B cell (primary cell): ENCODE data around the gene NETO1. TPM values are rescaled to one million over a fixed set of nuclear protein-coding genes. Genes with fewer than 3 reads are reported as not detected.

Source experiments
- ATAC-seq: fragments of 200-7000 bp; cut with Tn5 transposase; one replicate; pipeline ENCODE4 v1.10.0; 2021; ENCODE audit warnings: low read depth, mild to moderate bottlenecking, moderate number of reproducible peaks, moderate library complexity
- CTCF ChIA-PET: fragments of 350-600 bp; sonication (Branson Sonifier 250); formaldehyde crosslinking; loops from one replicate; lab custom pipeline; 2021; ENCODE audit warnings: antibody characterized with exemption, inconsistent platforms; lab: Charles Lee
- POLR2A ChIA-PET: fragments of 350-600 bp; sonication (Branson Sonifier 250); formaldehyde crosslinking; loops from one replicate; lab custom pipeline; 2021; ENCODE audit warnings: antibody characterized with exemption; lab: Charles Lee
- DNase-seq: peaks from one replicate; pipeline ENCODE4 v3.0.0; 2013
- H2AFZ ChIP-seq: 2 replicates; pipeline ENCODE4 v1.6.1; 2012; ENCODE audit warnings: mild to moderate bottlenecking, low read depth, low read length; ENCODE audit not compliant: insufficient read depth, poor library complexity, severe bottlenecking
- H3K27ac ChIP-seq, 2 donors: 1 replicate in 1 of 2; 2 replicates in 1 of 2; pipeline ENCODE4 v1.5.1; 2012 to 2013; ENCODE audit warnings: low read length in 2 of 2, mild to moderate bottlenecking in 2 of 2, moderate library complexity in 1 of 2
- H3K27me3 ChIP-seq, 4 experiments: fragments of 200-600 bp in 1 of 4; sonication (generic) in 1 of 4; replicated peaks in 1 of 4; 1 replicate in 2 of 4; 2 replicates in 2 of 4; pipeline versions ENCODE4 v1.6.1 to v1.7.0; 2013 to 2016; ENCODE audit warnings: low read length in 3 of 4, mild to moderate bottlenecking in 2 of 4, mixed read lengths in 1 of 4, moderate library complexity in 1 of 4; ENCODE audit not compliant: insufficient read depth in 4 of 4, control insufficient read depth in 3 of 4; ENCODE audit errors: control extremely low read depth in 1 of 4
- H3K36me3 ChIP-seq, 2 experiments: replicated peaks in 1 of 2; 1 replicate in 1 of 2; 2 replicates in 1 of 2; pipeline versions ENCODE4 v1.6.1 to v1.7.1; 2013; ENCODE audit warnings: low read length in 1 of 2; ENCODE audit not compliant: insufficient read depth in 2 of 2, control insufficient read depth in 1 of 2; ENCODE audit errors: control extremely low read depth in 1 of 2, extremely low read depth in 1 of 2
- H3K4me1 ChIP-seq, 2 donors: fragments of 200-600 bp in 1 of 2; sonication (generic) in 1 of 2; 1 replicate in 1 of 2; 2 replicates in 1 of 2; pipeline versions ENCODE4 v1.5.1 to v1.6.1; 2013 to 2017; ENCODE audit warnings: low read length in 2 of 2; ENCODE audit not compliant: control insufficient read depth in 2 of 2, insufficient read depth in 2 of 2
- H3K4me2 ChIP-seq: replicated peaks from 2 replicates; pipeline ENCODE3; 2012; ENCODE audit warnings: mild to moderate bottlenecking, low read depth, low read length; ENCODE audit not compliant: poor library complexity, severe bottlenecking
- H3K4me3 ChIP-seq, 5 experiments: fragments of 200-600 bp in 1 of 5; sonication (generic) in 1 of 5; 1 replicate in 3 of 5; 2 replicates in 2 of 5; pipeline versions ENCODE4 v1.5.1 to v1.7.0; 2011 to 2016; ENCODE audit warnings: low read length in 4 of 5, mild to moderate bottlenecking in 4 of 5, low read depth in 2 of 5, control low read depth in 1 of 5, moderate library complexity in 1 of 5; ENCODE audit not compliant: insufficient read depth in 1 of 5; ENCODE audit errors: control extremely low read depth in 1 of 5, extremely low read depth in 1 of 5
- H3K79me2 ChIP-seq: fragments of 200-600 bp; sonication (generic); one replicate; pipeline ENCODE4 v1.6.0; 2016; ENCODE audit warnings: low read length; ENCODE audit not compliant: control insufficient read depth, insufficient read depth
- H3K9ac ChIP-seq: fragments of 200-600 bp; sonication (generic); 2 replicates; pipeline ENCODE4 v1.6.1; 2017; ENCODE audit warnings: mild to moderate bottlenecking, low read length, moderate library complexity
- H3K9me3 ChIP-seq, 3 donors: one replicate each; pipeline versions ENCODE4 v1.6.1 to v1.7.1; 2013; ENCODE audit warnings: low read length in 2 of 3; ENCODE audit not compliant: control insufficient read depth in 2 of 3, insufficient read depth in 1 of 3; ENCODE audit errors: control extremely low read depth in 1 of 3
- H4K20me1 ChIP-seq: 2 replicates; pipeline ENCODE4 v1.6.0; 2012; ENCODE audit warnings: mild to moderate bottlenecking, low read length; ENCODE audit not compliant: insufficient read depth, control insufficient read depth, poor library complexity, severe bottlenecking
- H3K27ac Mint-ChIP-seq: one replicate; pipeline ENCODE4 v1.8.0; 2021; ENCODE audit warnings: mixed read lengths
- H3K27me3 Mint-ChIP-seq: one replicate; pipeline ENCODE4 v1.8.0; 2021; ENCODE audit warnings: mixed read lengths
- H3K4me1 Mint-ChIP-seq: one replicate; pipeline ENCODE4 v1.8.0; 2021; ENCODE audit warnings: mixed read lengths
- H3K4me3 Mint-ChIP-seq: one replicate; pipeline ENCODE4 v1.8.0; 2021; ENCODE audit warnings: mixed read lengths
- H3K9me3 Mint-ChIP-seq: one replicate; pipeline ENCODE4 v1.8.0; 2022; ENCODE audit warnings: mixed read lengths; ENCODE audit not compliant: insufficient read depth
- CTCF ChIP-seq: fragments of 200-600 bp; IDR thresholded peaks from one replicate; pipeline ENCODE4 v1.8.0; 2022; ENCODE audit warnings: antibody characterized with exemption, mild to moderate bottlenecking
- EZH2 ChIP-seq: IDR thresholded peaks from 2 replicates; pipeline ENCODE4 v1.6.1; 2012; ENCODE audit warnings: borderline replicate concordance, low read depth, mild to moderate bottlenecking, moderate library complexity, low read length; ENCODE audit not compliant: insufficient read depth, poor library complexity, severe bottlenecking
- WGBS: methylation state at CpG from one replicate; pipeline ENCODE4 v1.1.5; 2013; ENCODE audit warnings: missing lambda C conversion rate; ENCODE audit not compliant: insufficient coverage; 5-methylcytosine and 5-hydroxymethylcytosine counted together
- intact Hi-C: fragments of 100-400 bp; cut with micrococcal nuclease; formaldehyde crosslinking; loops from one replicate; pipeline ENCODE4 v1.10.0; 2022
- polyA plus RNA-seq: library from polyadenylated mRNA; depleted of rRNA; stranded (reverse); fragments of >200 nt; gene quantifications from 2 replicates; pipeline ENCODE4 v1.2.3, GENCODE V29; 2012
- total RNA-seq, 2 donors: library from RNA; stranded (reverse); fragments of 120-200 nt in 1 of 2; gene quantifications; 1 replicate in 1 of 2; 2 replicates in 1 of 2; pipeline versions ENCODE4 v1.2.3 to v1.2.4, GENCODE V29; 2013 to 2022

NETO1 gene
- total and polyA plus RNA-seq, 2 donors (not counting 1 experiment from before 2014, with no cell fraction given), result 8.4 to 10.5 TPM

GRCh38 chr18:72826736-72827135, 41.1 kb downstream of the NETO1 start:
- no peak overlapping the region for H2AFZ ChIP-seq
- Mint-ChIP-seq H3K27ac (no peak overlapping the region), H3K4me1 (no peaks in the 10 kb centered on the region), H3K9me3 (peaks cover 3% of the 10 kb centered on the region), H3K4me3 (no peak overlapping the region), H3K27me3 (peaks cover 4% of the 10 kb centered on the region)
- H3K4me2 ChIP-seq, result no peak overlapping the region
- no peaks in the 10 kb centered on the region for H3K79me2 ChIP-seq
- WGBS, result 88% methylated on average over 7 of the region's 9 CpGs
- H3K27ac ChIP-seq, result no peak overlapping the region
- H3K27me3 ChIP-seq, result no peaks in the 10 kb centered on the region
- TF ChIP-seq EZH2, result no peak
- TF ChIP-seq CTCF, result no peak
- no peaks in the 10 kb centered on the region for H4K20me1 ChIP-seq
- H3K9me3 ChIP-seq, result no peaks in the 10 kb centered on the region
- DNase-seq (no peak), ATAC-seq (no peak)
- H3K36me3 ChIP-seq, result no peaks in the 10 kb centered on the region
- no peak overlapping the region for H3K4me3 ChIP-seq
- ChIA-PET POLR2A (no interaction called here), CTCF (no interaction called here)
- no peaks in the 10 kb centered on the region for H3K4me1 ChIP-seq
- intact Hi-C loops, result no loop called here
- no peak overlapping the region for H3K9ac ChIP-seq

DNA sequence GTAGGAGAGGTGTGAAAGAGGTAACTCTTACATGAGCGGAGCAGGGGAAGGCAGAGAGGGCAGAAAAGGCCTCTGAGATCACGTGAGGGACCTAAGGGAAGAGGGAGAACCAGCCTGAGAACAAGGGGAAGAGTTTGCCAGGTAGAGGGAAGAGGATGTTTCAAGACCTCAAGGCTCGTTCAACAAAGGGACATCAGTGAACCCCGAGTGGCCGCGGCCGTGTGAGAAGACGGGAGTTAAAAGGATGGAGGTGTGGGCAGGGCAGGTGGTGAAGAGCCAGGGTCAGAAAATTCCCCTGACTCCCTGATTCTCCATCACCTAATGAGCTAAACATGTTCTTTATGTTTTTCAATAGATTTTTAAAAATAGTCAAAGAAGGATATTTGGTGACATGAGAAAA, 44.4 kb downstream of the NETO1 start:
- H2AFZ ChIP-seq, result no peak overlapping the region
- no peak overlapping the region for H3K4me3 ChIP-seq
- no peaks in the 10 kb centered on the region for H4K20me1 ChIP-seq
- no peaks in the 10 kb centered on the region for H3K4me1 ChIP-seq
- Mint-ChIP-seq H3K4me1 (no peaks in the 10 kb centered on the region), H3K4me3 (no peak overlapping the region), H3K27me3 (no peaks in the 10 kb centered on the region), H3K9me3 (no peaks in the 10 kb centered on the region), H3K27ac (no peak overlapping the region)
- ChIA-PET POLR2A (no interaction called here), CTCF (no interaction called here)
- H3K9ac ChIP-seq, result no peak overlapping the region
- TF ChIP-seq EZH2 (no peak), CTCF (no peak)
- 86% methylated on average over 3 of the region's 8 CpGs for WGBS
- H3K27ac ChIP-seq, result no peak overlapping the region
- ATAC-seq, result no peak
- no peaks in the 10 kb centered on the region for H3K27me3 ChIP-seq
- no peak overlapping the region for H3K4me2 ChIP-seq
- intact Hi-C loops, result no loop called here
- H3K36me3 ChIP-seq, result no peaks in the 10 kb centered on the region
- peaks cover 0 to 2% (median 0%) of the 10 kb centered on the region in 3 donors for H3K9me3 ChIP-seq
- no peaks in the 10 kb centered on the region for H3K79me2 ChIP-seq
- no peak for DNase-seq
